ENCODE results near the gene PRKCE. TPM values are rescaled to one million over a fixed set of nuclear protein-coding genes. Genes with fewer than 3 reads are reported as not detected.

The PRKCE gene
- 10 to 100 TPM; 33.1 to 35.8 TPM for total RNA-seq
- 27.4 TPM for polyA plus RNA-seq (ENCODE audit: insufficient read depth, low read depth, low replicate concordance)
- long read RNA-seq, donor 1: 0 reads
- long read RNA-seq, donor 2: 0 reads

GRCh38 chr2:45651415-45652089 is at the start of gene PRKCE:
Gene PRKCE (plus strand): TSS chr2:45651675.
- intact Hi-C loops (cut with DNase I; ENCODE audit: low total_unique reads): no loop called here
- Histone ChIP-seq H3K4me1 (peaks cover 18% of the 10 kb centered on the region), H3K4me3 (peak within 1 kb of the TSS; percentile 81 to 82), H3K36me3 (ENCODE audit: low read depth, missing control alignments) (no peaks in the 10 kb centered on the region), H3K27ac (peak within 1 kb of the TSS; percentile 89 to 98), H3K9me3 (no peaks in the 10 kb centered on the region), H3K27me3 (no peaks in the 10 kb centered on the region)
- TF ChIP-seq POLR2A (IDR thresholded peaks at IDR 0.05): no peak
- TF ChIP-seq CTCF (IDR thresholded peaks at IDR 0.05): no peak
- WGBS, 2 donors: 0% methylated on average over 4 to 60 of the region's 66 CpGs
- DNase-seq: peak; percentile 60

GRCh38 chr2:45602624-45603023 is 48.9 kb upstream of the PRKCE start:
- Histone ChIP-seq H3K4me3 (no peak overlapping the region), H3K36me3 (ENCODE audit: low read depth, missing control alignments) (no peaks in the 10 kb centered on the region), H3K4me1 (no peaks in the 10 kb centered on the region), H3K27me3 (no peaks in the 10 kb centered on the region), H3K9me3 (no peaks in the 10 kb centered on the region), H3K27ac (no peak overlapping the region)
- TF ChIP-seq CTCF (IDR thresholded peaks at IDR 0.05): no peak
- no peak for TF ChIP-seq POLR2A (IDR thresholded peaks at IDR 0.05)
- no peak for DNase-seq
- intact Hi-C loops (cut with DNase I; ENCODE audit: low total_unique reads): no loop called here
- WGBS, 2 donors: 93 to 98% methylated on average over 2 of the region's 2 CpGs

GRCh38 chr2:45605116-45605515 is 46.4 kb upstream of the PRKCE start:
- no peak for DNase-seq
- 86 to 87% methylated on average over 2 of the region's 2 CpGs for WGBS, 2 donors
- no peak overlapping the region for H3K4me3 ChIP-seq
- no peak overlapping the region for H3K27ac ChIP-seq
- peaks cover 2% of the 10 kb centered on the region for H3K4me1 ChIP-seq
- intact Hi-C loops (cut with DNase I; ENCODE audit: low total_unique reads): no loop called here
- H3K9me3 ChIP-seq: no peaks in the 10 kb centered on the region
- no peaks in the 10 kb centered on the region for H3K36me3 ChIP-seq (ENCODE audit: low read depth, missing control alignments)
- no peak for TF ChIP-seq POLR2A (IDR thresholded peaks at IDR 0.05)
- no peak for TF ChIP-seq CTCF (IDR thresholded peaks at IDR 0.05)
- H3K27me3 ChIP-seq: no peaks in the 10 kb centered on the region

- Histone ChIP-seq H3K36me3 (ENCODE audit: low read depth, missing control alignments) (no peaks in the 10 kb centered on the region), H3K9me3 (no peaks in the 10 kb centered on the region), H3K4me3 (no peak overlapping the region), H3K27me3 (no peaks in the 10 kb centered on the region), H3K27ac (no peak overlapping the region), H3K4me1 (peaks cover 9% of the 10 kb centered on the region)
- intact Hi-C loops (cut with DNase I; ENCODE audit: low total_unique reads): no loop called here
- WGBS, 2 donors: 82 to 93% methylated on average over 1 of the region's 1 CpG
- no peak for DNase-seq
- TF ChIP-seq CTCF (IDR thresholded peaks at IDR 0.05) (no peak), POLR2A (IDR thresholded peaks at IDR 0.05) (no peak)
Measured at GRCh38 chr2:45606796-45607195, 44.7 kb upstream of the PRKCE start.

GRCh38 chr2:45607701-45608100 is 43.8 kb upstream of the PRKCE start:
- Histone ChIP-seq H3K27ac (no peak overlapping the region), H3K9me3 (no peaks in the 10 kb centered on the region), H3K4me1 (peaks cover 9% of the 10 kb centered on the region), H3K27me3 (no peaks in the 10 kb centered on the region), H3K4me3 (no peak overlapping the region), H3K36me3 (ENCODE audit: low read depth, missing control alignments) (no peaks in the 10 kb centered on the region)
- no peak for DNase-seq
- WGBS, 2 donors: 80 to 85% methylated on average over 1 of the region's 1 CpG
- TF ChIP-seq POLR2A (IDR thresholded peaks at IDR 0.05): no peak
- peak in 1 of 3 experiments; percentile 46 for TF ChIP-seq CTCF (IDR thresholded peaks at IDR 0.05)
- intact Hi-C loops (cut with DNase I; ENCODE audit: low total_unique reads): no loop called here
